Stomach smooth muscle (tissue), 2 donors: Measurements from ENCODE around the gene ANO8.

Source experiments
- H3K27ac ChIP-seq: one replicate; pipeline ENCODE4 v1.7.0; 2013; ENCODE audit warnings: mild to moderate bottlenecking, low read length, inconsistent platforms
- H3K27me3 ChIP-seq, 2 donors: one replicate each; pipeline ENCODE4 v1.7.0; 2013; ENCODE audit warnings: low read length in 2 of 2; ENCODE audit not compliant: insufficient read depth in 2 of 2, control insufficient read depth in 1 of 2
- H3K36me3 ChIP-seq, 2 donors: one replicate each; pipeline ENCODE4 v1.7.0; 2013; ENCODE audit warnings: low read length in 2 of 2; ENCODE audit not compliant: control insufficient read depth in 2 of 2, insufficient read depth in 2 of 2
- H3K4me1 ChIP-seq: one replicate; pipeline ENCODE4 v1.7.0; 2013; ENCODE audit warnings: low read length; ENCODE audit not compliant: control insufficient read depth, insufficient read depth
- H3K4me3 ChIP-seq, 2 donors: one replicate each; pipeline ENCODE4 v1.7.0; 2013; ENCODE audit warnings: low read length in 2 of 2
- H3K9ac ChIP-seq, 2 donors: one replicate each; pipeline ENCODE4 v1.7.0; 2013; ENCODE audit warnings: low read length in 2 of 2, mild to moderate bottlenecking in 1 of 2
- H3K9me3 ChIP-seq, 2 donors: one replicate each; pipeline ENCODE4 v1.7.0; 2013; ENCODE audit warnings: low read length in 2 of 2; ENCODE audit not compliant: control insufficient read depth in 2 of 2
- donor health status: healthy.
- donor health status: Pancreatic carcinoma.

ANO8 gene

GRCh38 chr19:17341845-17342244 lies 7.2 kb upstream of the ANO8 start:
- no peaks in the 10 kb centered on the region for H3K36me3 ChIP-seq
- H3K9ac ChIP-seq, result no peak overlapping the region
- no peaks in the 10 kb centered on the region for H3K9me3 ChIP-seq
- H3K27ac ChIP-seq, result no peak overlapping the region
- H3K27me3 ChIP-seq, result no peaks in the 10 kb centered on the region
- no peak overlapping the region for H3K4me3 ChIP-seq
- peaks cover 16% of the 10 kb centered on the region for H3K4me1 ChIP-seq

GRCh38 chr19:17341386-17341785 lies 6.7 kb upstream of the ANO8 start:
- Histone ChIP-seq H3K27me3 (no peaks in the 10 kb centered on the region), H3K9me3 (no peaks in the 10 kb centered on the region), H3K9ac (no peak overlapping the region), H3K4me1 (peaks cover 18% of the 10 kb centered on the region), H3K27ac (no peak overlapping the region), H3K4me3 (no peak overlapping the region), H3K36me3 (no peaks in the 10 kb centered on the region)

- no peak overlapping the region for H3K4me3 ChIP-seq
- no peaks in the 10 kb centered on the region for H3K9me3 ChIP-seq
- no peaks in the 10 kb centered on the region for H3K36me3 ChIP-seq
- H3K27ac ChIP-seq, result no peak overlapping the region
- H3K4me1 ChIP-seq, result peaks cover 13% of the 10 kb centered on the region
- H3K27me3 ChIP-seq, result no peaks in the 10 kb centered on the region
- no peak overlapping the region for H3K9ac ChIP-seq
Measured at GRCh38 chr19:17340871-17341357, 6.3 kb upstream of the ANO8 start.

GRCh38 chr19:17340302-17340870 lies 5.7 kb upstream of the ANO8 start:
- Histone ChIP-seq H3K9me3 (no peaks in the 10 kb centered on the region), H3K4me3 (no peak overlapping the region), H3K27me3 (no peaks in the 10 kb centered on the region), H3K9ac (no peak overlapping the region), H3K27ac (no peak overlapping the region), H3K4me1 (peaks cover 17% of the 10 kb centered on the region), H3K36me3 (no peaks in the 10 kb centered on the region)

GRCh38 chr19:17339088-17339741 lies 4.6 kb upstream of the ANO8 start:
- H3K4me1 ChIP-seq, result peaks cover 26% of the 10 kb centered on the region
- no peaks in the 10 kb centered on the region for H3K36me3 ChIP-seq
- no peaks in the 10 kb centered on the region for H3K9me3 ChIP-seq
- no peak overlapping the region for H3K27ac ChIP-seq
- no peak overlapping the region for H3K9ac ChIP-seq
- H3K4me3 ChIP-seq, result no peak overlapping the region
- H3K27me3 ChIP-seq, result no peaks in the 10 kb centered on the region

- Histone ChIP-seq H3K9me3 (no peaks in the 10 kb centered on the region), H3K4me1 (peaks cover 33% of the 10 kb centered on the region), H3K4me3 (peak overlapping the region; percentile 95 to 99), H3K9ac (peak overlapping the region in 1 of 2 donors; percentile 83), H3K27me3 (no peaks in the 10 kb centered on the region), H3K36me3 (no peaks in the 10 kb centered on the region), H3K27ac (no peak overlapping the region)
Measured at GRCh38 chr19:17338433-17339078, 3.9 kb upstream of the ANO8 start.

- peak overlapping the region; percentile 96 for H3K27ac ChIP-seq
- H3K4me1 ChIP-seq, result peaks cover 33% of the 10 kb centered on the region
- H3K27me3 ChIP-seq, result no peaks in the 10 kb centered on the region
- peak overlapping the region; percentile 80 to 83 for H3K9ac ChIP-seq
- H3K4me3 ChIP-seq, result peak overlapping the region; percentile 95 to 99
- H3K36me3 ChIP-seq, result no peaks in the 10 kb centered on the region
- no peaks in the 10 kb centered on the region for H3K9me3 ChIP-seq
Measured at GRCh38 chr19:17337675-17338432, 3.2 kb upstream of the ANO8 start.

- Histone ChIP-seq H3K9me3 (no peaks in the 10 kb centered on the region), H3K9ac (peak within 1 kb of the TSS; percentile 83 to 94), H3K4me3 (peak within 1 kb of the TSS; percentile 95 to 99), H3K27ac (peak within 1 kb of the TSS; percentile 96), H3K36me3 (no peaks in the 10 kb centered on the region), H3K4me1 (peaks cover 33% of the 10 kb centered on the region), H3K27me3 (no peaks in the 10 kb centered on the region)
Measured at GRCh38 chr19:17336872-17337674, 2.4 kb upstream of the ANO8 start, which contains the start of gene GTPBP3. TSS of gene GTPBP3 (plus strand) at chr19:17337553. CDS start at chr19:17337612, 59 bp downstream.

GRCh38 chr19:17335575-17335974 lies 920 bp upstream of the ANO8 start:
- H3K4me1 ChIP-seq, result peaks cover 33% of the 10 kb centered on the region
- no peaks in the 10 kb centered on the region for H3K36me3 ChIP-seq
- H3K27ac ChIP-seq, result no peak overlapping the region
- no peaks in the 10 kb centered on the region for H3K9me3 ChIP-seq
- no peak overlapping the region for H3K9ac ChIP-seq
- no peaks in the 10 kb centered on the region for H3K27me3 ChIP-seq
- peak overlapping the region; percentile 68 to 81 for H3K4me3 ChIP-seq
